ENCODE results near the gene AHCYL2.
"Not testable (repeated sequence)": the region's sequence is repeated elsewhere in the genome, so short reads cannot be mapped to it uniquely, and the experiment has no call there.

Gene AHCYL2

GRCh38 chr7:129433847-129434674 is 209.2 kb downstream of the AHCYL2 start, which contains the start of gene STRIP2:
TSS of gene STRIP2 (plus strand) at chr7:129434432. CDS start at chr7:129434473, 41 bp downstream.
- DNase-seq = peak; percentile 95

GRCh38 chr7:129434675-129435318 is 210.0 kb downstream of the AHCYL2 start:
- peak; percentile 34 for DNase-seq

- DNase-seq = peak; percentile 11
Measured at GRCh38 chr7:129435414-129435829, 210.6 kb downstream of the AHCYL2 start.

DNA sequence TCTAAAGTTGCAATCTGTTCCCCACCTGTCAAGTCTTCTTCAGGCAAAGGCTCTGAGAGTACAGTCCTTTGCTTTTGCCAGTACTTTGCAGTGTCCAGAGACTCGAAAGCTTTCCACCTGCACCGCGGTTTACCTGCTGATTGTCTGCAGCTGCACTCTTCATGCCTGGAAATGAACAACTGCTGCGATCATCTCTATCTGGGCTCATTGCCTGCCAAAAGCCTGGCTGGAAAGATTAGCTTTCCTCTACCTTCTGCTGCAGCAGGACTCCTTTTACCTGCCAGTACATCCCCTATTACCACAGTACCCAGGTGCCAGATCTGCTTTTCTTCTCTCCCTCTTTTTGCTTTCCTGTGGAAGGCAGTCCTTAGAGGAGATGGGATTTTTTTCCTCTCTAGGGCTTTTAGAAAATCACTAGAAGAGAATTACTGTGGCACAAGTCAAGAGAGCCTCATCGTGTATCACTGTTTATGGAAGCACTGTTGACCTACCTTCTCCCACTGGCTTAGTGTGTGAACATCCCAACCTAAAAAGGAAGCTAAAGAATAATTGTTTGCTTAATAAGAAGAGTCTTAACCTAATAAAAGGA is 211.6 kb downstream of the AHCYL2 start:
- DNase-seq = peak; percentile 38

- DNase-seq = no peak
Measured at GRCh38 chr7:129437190-129437589, 212.4 kb downstream of the AHCYL2 start.

- DNase-seq = no peak
Measured at GRCh38 chr7:129438281-129438838, 213.5 kb downstream of the AHCYL2 start.

- DNase-seq = peak; percentile 96
Measured at GRCh38 chr7:129438839-129439651, 214.2 kb downstream of the AHCYL2 start.

GRCh38 chr7:129439963-129440625 is 215.3 kb downstream of the AHCYL2 start:
- DNase-seq = no peak

DNA sequence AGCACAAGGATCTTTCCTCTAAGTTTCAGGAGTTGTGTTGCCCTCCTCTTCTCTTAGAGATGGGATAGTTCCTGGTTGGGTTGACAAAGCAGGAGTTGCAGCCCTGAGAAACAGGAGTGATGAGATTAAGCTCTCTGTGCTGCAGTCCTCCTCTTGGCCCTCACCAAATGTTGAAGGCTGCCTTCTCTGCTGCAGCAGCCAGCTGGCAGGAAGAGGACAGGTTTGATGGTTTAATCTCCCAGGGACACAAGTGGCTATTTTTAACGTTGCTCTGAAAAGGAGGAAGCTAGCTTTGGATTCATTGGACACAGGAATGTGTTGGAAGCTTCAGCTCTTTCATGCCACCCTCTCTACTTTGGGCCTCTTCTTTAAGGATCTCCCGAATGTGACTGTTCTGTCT is 218.8 kb downstream of the AHCYL2 start:
- no peak for DNase-seq

DNA sequence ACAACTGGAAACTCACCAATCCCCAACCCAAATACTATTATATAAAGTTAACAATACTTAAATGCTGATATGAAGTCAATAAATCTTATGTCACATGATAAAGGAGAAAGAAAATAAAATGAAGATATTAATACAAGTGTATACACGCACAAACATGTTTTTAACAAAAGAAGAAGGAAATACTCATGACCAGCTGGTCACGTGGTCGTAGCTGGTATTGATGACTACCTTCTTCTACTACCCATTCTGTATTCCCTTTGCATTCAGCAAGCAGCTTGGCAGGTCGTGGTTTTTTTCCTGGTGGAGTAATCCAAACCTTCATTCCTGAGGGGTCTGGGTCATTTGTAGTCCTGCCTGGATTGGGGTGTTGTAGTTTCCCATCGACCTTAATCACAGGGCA is 219.9 kb downstream of the AHCYL2 start:
- not testable (repeated sequence) for DNase-seq

- DNase-seq = not testable (repeated sequence)
Measured at GRCh38 chr7:129446925-129447324, 222.1 kb downstream of the AHCYL2 start.

DNA sequence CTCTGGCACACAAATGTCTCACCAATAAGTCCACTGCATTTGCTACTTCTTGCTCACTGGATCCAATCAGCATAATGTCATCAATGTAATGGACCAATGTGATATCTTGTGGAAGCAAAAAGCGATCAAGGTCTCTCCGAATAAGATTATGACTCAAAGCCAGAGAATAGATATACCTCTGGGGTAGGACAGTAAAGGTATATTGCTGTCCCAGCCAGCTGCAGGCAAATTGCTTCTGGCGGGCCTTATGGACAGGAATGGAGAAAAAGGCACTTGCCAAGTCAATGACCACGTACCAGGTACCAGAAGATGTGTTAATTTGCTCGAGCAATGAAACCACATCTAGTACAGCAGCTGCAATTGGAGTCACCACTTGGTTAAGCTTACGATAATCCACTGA is 222.6 kb downstream of the AHCYL2 start:
- DNase-seq = not testable (repeated sequence)

GRCh38 chr7:129448608-129449007 is 223.8 kb downstream of the AHCYL2 start:
- not testable (repeated sequence) for DNase-seq

DNA sequence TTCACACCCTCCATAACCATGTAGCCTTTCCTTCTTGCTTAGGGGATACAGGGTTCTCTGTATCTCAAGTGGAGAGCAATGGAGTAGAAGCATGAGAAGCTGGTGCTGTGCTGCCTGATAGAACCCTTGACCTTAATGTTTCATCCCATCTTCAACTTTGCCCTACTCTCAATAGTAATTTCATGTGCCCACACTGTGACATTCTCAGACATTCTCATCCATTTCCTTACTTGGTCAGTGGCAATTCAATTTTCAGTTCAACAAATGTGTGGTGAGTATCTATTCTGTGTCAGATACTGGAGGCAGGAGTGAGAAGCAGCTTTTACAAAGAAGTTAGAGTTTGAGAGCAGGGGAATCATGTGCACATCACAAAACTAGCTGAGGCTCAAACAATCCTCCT is 225.5 kb downstream of the AHCYL2 start:
- DNase-seq = no peak

GRCh38 chr7:129452589-129453231 is 227.9 kb downstream of the AHCYL2 start:
- DNase-seq = no peak

DNA sequence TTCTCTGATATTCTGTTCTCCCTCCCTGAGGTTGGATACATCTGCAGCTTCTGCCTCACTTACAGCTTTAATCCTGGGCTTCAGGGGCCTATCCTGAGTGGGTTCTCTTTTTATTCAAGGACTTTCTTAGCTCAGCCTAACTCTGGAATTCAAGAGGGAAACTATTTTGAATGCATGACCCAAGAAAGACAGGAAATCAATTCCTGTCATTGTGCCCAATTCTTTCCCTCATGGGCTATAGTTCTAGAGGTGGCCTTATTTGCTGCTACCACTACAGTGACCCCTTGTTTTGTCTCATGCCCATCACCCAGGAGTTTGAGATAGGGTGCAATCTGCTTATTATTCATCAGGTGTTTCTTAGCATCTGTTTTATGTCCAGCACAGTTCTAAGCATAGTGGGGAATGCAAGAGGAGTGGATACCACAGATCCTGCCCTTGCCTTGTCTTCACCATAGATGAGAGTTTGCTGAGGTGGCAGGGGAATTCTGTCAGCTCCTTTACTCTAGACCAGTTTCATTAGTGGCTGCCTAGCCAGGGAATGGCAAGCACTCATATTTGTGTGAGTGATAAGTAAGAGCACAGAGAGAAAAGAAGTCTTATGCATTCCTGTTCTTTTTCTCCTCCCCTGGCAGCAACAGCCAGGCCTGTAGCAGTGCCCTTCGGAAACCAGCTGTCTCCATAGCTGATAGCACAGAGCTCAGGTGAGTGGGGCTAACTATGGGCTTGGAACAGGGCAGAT is 228.8 kb downstream of the AHCYL2 start:
- no peak for DNase-seq

GRCh38 chr7:129454249-129454551 is 229.4 kb downstream of the AHCYL2 start:
- no peak for DNase-seq

GRCh38 chr7:129456421-129456820 is 231.6 kb downstream of the AHCYL2 start:
- no peak for DNase-seq

DNA sequence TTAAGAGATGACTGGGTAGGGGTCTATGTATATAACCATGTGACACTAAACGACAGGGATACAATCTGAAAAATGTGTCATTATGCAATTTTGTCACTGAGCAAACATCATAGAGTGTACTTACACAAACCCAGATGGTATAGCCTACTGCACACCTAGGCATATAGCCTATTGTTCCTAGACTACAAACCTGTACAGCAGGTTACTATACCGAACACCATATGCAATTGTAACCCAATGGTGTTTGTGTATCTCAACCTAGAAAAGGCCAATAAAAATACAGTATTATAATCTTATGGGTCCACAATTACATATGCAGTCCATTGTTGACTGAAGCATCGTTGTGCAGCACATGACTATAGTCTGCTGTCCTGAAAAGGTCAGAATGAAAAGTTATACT is 232.3 kb downstream of the AHCYL2 start:
- DNase-seq = no peak

- DNase-seq = no peak
Measured at GRCh38 chr7:129458171-129458570, 233.3 kb downstream of the AHCYL2 start.

DNA sequence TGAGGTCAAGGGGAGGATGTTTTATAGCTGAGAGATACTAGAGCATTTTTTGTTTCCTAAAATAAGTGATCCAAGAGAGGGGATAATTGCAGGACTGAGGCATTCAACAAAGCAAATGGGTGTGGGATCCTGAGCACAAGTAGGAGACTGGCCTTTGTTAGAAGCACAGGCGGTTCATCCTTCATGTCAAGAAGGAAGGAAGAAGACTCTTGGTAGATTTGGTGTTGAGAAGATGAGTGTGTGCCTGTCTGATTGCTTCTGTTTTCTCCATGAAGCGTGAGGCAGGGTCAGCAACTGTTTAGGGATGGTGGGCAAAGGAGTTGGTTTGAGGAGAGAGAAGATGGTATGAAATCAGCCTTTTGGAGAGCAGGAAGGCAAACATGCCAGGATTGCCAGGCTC is 237.0 kb downstream of the AHCYL2 start:
- no peak for DNase-seq

All from hematopoietic multipotent progenitor cell treated with erythropoietin and hydrocortisone succinate and interleukin-3 and kit ligand, for 6 days (in vitro differentiated cells).